Measurements from ENCODE around the gene DLGAP4.
"Not testable (repeated sequence)": the region's sequence is repeated elsewhere in the genome, so short reads cannot be mapped to it uniquely, and the experiment has no call there.

The DLGAP4 gene

GRCh38 chr20:36367907-36368799, 62.0 kb downstream of the DLGAP4 start:
- Histone ChIP-seq H3K27me3 (ENCODE audit: control insufficient read depth in 1 of 2, insufficient read depth in 2 of 2, low read length in 2 of 2) (peaks cover 0 to 3% of the 10 kb centered on the region in 2 donors), H3K4me3 (ENCODE audit: low read depth in 1 of 2, low read length in 2 of 2) (no peak overlapping the region), H3K9me3 (ENCODE audit: low read length) (no peaks in the 10 kb centered on the region), H3K4me1 (ENCODE audit: insufficient read depth, low read length) (no peaks in the 10 kb centered on the region), H3K9ac (ENCODE audit: low read length) (no peak overlapping the region), H3K27ac (ENCODE audit: low read depth, low read length) (no peak overlapping the region), H3K36me3 (ENCODE audit: insufficient read depth, low read length) (no peaks in the 10 kb centered on the region)

- Histone ChIP-seq H3K27me3 (ENCODE audit: control insufficient read depth in 1 of 2, insufficient read depth in 2 of 2, low read length in 2 of 2) (peaks cover 0 to 3% of the 10 kb centered on the region in 2 donors), H3K4me1 (ENCODE audit: insufficient read depth, low read length) (no peaks in the 10 kb centered on the region)
Measured at GRCh38 chr20:36368869-36369268, 62.7 kb downstream of the DLGAP4 start.

GRCh38 chr20:36369739-36370138, 63.6 kb downstream of the DLGAP4 start:
- no peak overlapping the region for H3K4me3 ChIP-seq (ENCODE audit: low read depth in 1 of 2, low read length in 2 of 2)
- no peaks in the 10 kb centered on the region for H3K36me3 ChIP-seq (ENCODE audit: insufficient read depth, low read length)
- peaks cover 0 to 3% of the 10 kb centered on the region in 2 donors for H3K27me3 ChIP-seq (ENCODE audit: control insufficient read depth in 1 of 2, insufficient read depth in 2 of 2, low read length in 2 of 2)

More at GRCh38 chr20:36368869-36369268, 62.7 kb downstream of the DLGAP4 start:
- H3K36me3 ChIP-seq (ENCODE audit: insufficient read depth, low read length): no peaks in the 10 kb centered on the region
- no peak overlapping the region for H3K27ac ChIP-seq (ENCODE audit: low read depth, low read length)
- no peak overlapping the region for H3K4me3 ChIP-seq (ENCODE audit: low read depth in 1 of 2, low read length in 2 of 2)
- no peak overlapping the region for H3K9ac ChIP-seq (ENCODE audit: low read length)
- H3K9me3 ChIP-seq (ENCODE audit: low read length): no peaks in the 10 kb centered on the region

GRCh38 chr20:36370991-36371790, 65.1 kb downstream of the DLGAP4 start:
- no peak overlapping the region for H3K4me3 ChIP-seq (ENCODE audit: low read depth in 1 of 2, low read length in 2 of 2)
- H3K27me3 ChIP-seq (ENCODE audit: control insufficient read depth in 1 of 2, insufficient read depth in 2 of 2, low read length in 2 of 2): peaks cover 0 to 3% of the 10 kb centered on the region in 2 donors
- no peaks in the 10 kb centered on the region for H3K4me1 ChIP-seq (ENCODE audit: insufficient read depth, low read length)
- H3K36me3 ChIP-seq (ENCODE audit: insufficient read depth, low read length): no peaks in the 10 kb centered on the region
- H3K9ac ChIP-seq (ENCODE audit: low read length): no peak overlapping the region
- H3K27ac ChIP-seq (ENCODE audit: low read depth, low read length): no peak overlapping the region
- no peaks in the 10 kb centered on the region for H3K9me3 ChIP-seq (ENCODE audit: low read length)

More at GRCh38 chr20:36369739-36370138, 63.6 kb downstream of the DLGAP4 start:
- H3K9ac ChIP-seq (ENCODE audit: low read length): no peak overlapping the region
- H3K4me1 ChIP-seq (ENCODE audit: insufficient read depth, low read length): no peaks in the 10 kb centered on the region
- no peaks in the 10 kb centered on the region for H3K9me3 ChIP-seq (ENCODE audit: low read length)
- H3K27ac ChIP-seq (ENCODE audit: low read depth, low read length): no peak overlapping the region

GRCh38 chr20:36372666-36373065, 66.5 kb downstream of the DLGAP4 start:
- no peak overlapping the region for H3K4me3 ChIP-seq (ENCODE audit: low read depth in 1 of 2, low read length in 2 of 2)
- peaks cover 0 to 3% of the 10 kb centered on the region in 2 donors for H3K27me3 ChIP-seq (ENCODE audit: control insufficient read depth in 1 of 2, insufficient read depth in 2 of 2, low read length in 2 of 2)

GRCh38 chr20:36373089-36373488, 67.0 kb downstream of the DLGAP4 start:
- Histone ChIP-seq H3K27me3 (ENCODE audit: control insufficient read depth in 1 of 2, insufficient read depth in 2 of 2, low read length in 2 of 2) (peaks cover 0 to 3% of the 10 kb centered on the region in 2 donors), H3K36me3 (ENCODE audit: insufficient read depth, low read length) (no peaks in the 10 kb centered on the region), H3K4me3 (ENCODE audit: low read depth in 1 of 2, low read length in 2 of 2) (no peak overlapping the region), H3K4me1 (ENCODE audit: insufficient read depth, low read length) (no peaks in the 10 kb centered on the region), H3K9me3 (ENCODE audit: low read length) (no peaks in the 10 kb centered on the region), H3K9ac (ENCODE audit: low read length) (no peak overlapping the region), H3K27ac (ENCODE audit: low read depth, low read length) (no peak overlapping the region)

More at GRCh38 chr20:36372666-36373065, 66.5 kb downstream of the DLGAP4 start:
- no peaks in the 10 kb centered on the region for H3K9me3 ChIP-seq (ENCODE audit: low read length)
- no peak overlapping the region for H3K27ac ChIP-seq (ENCODE audit: low read depth, low read length)
- H3K36me3 ChIP-seq (ENCODE audit: insufficient read depth, low read length): no peaks in the 10 kb centered on the region
- H3K4me1 ChIP-seq (ENCODE audit: insufficient read depth, low read length): no peaks in the 10 kb centered on the region
- no peak overlapping the region for H3K9ac ChIP-seq (ENCODE audit: low read length)

DNA sequence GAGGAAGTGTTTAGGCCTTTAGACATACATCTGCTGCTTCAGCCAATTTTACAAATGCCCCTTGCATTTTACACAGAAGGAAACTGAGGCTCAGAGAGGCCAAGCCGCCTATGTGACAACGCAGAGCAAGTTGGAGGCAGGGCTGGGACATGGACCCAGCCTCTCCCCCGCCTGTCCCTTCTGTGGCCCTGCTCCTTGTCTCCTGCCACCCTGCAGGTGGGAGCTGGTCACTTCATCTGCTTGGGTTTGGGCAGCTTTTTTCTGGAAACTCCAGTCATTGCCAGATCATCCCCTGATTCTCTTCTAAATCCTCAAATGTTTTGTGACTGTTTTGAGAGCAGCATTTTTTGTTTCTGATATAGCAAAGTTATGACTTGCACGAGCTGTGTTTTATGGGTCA, 68.9 kb downstream of the DLGAP4 start:
- Histone ChIP-seq H3K4me1 (ENCODE audit: insufficient read depth, low read length) (no peaks in the 10 kb centered on the region), H3K4me3 (ENCODE audit: low read depth in 1 of 2, low read length in 2 of 2) (no peak overlapping the region), H3K27me3 (ENCODE audit: control insufficient read depth in 1 of 2, insufficient read depth in 2 of 2, low read length in 2 of 2) (no peaks in the 10 kb centered on the region)

DNA sequence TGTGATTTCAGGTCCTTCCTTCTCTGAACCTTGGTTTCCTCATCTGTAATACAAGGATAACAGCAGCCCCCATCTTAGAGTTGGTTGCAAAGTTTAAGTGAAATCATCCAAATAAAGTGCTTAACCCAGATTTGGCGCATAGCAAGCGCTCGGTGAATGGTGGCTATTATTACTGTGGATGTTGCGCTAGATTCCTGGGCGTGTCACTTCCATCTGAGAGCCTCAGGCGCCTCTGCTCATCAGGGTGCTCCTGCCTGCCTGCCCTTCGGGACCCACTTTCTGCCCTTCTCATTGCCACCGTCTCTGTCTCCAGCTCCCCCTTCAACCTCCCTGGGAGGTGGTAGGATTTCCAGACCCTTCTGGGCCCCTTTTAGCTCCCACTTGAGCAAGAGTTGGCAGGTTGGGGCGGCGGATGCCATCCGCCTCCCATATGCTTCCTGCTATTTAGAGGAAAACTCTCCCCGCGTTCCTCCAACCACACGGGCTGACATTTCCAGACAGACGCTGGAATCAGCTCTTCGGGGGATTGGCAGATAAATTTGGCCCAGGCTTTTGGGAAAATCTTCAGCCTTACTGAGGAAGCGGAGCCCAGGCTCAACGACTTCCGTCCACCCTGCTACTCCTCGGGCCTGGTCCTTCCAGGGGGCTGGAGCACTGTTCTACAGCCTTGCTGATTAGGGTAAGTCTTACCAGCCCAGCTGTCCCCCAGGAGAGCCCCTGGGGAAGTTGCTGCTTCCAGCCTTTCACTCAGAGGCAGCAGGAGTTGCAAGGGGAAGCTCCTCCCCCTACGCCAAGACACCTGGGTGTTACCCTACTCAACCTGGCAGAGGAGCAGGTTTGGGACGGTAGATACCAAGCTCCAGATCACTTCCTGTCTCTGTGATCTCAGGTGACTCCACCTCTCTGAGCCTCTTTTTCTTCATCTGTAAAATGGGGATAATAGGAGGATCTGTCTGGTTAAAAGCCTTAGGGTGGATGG, 71.5 kb downstream of the DLGAP4 start:
- Histone ChIP-seq H3K4me1 (ENCODE audit: insufficient read depth, low read length) (no peaks in the 10 kb centered on the region), H3K4me3 (ENCODE audit: low read depth in 1 of 2, low read length in 2 of 2) (no peak overlapping the region), H3K27me3 (ENCODE audit: control insufficient read depth in 1 of 2, insufficient read depth in 2 of 2, low read length in 2 of 2) (no peaks in the 10 kb centered on the region), H3K36me3 (ENCODE audit: insufficient read depth, low read length) (no peaks in the 10 kb centered on the region), H3K9ac (ENCODE audit: low read length) (no peak overlapping the region), H3K27ac (ENCODE audit: low read depth, low read length) (no peak overlapping the region), H3K9me3 (ENCODE audit: low read length) (no peaks in the 10 kb centered on the region)

More for the DNA sequence above, 68.9 kb downstream of the DLGAP4 start:
- Histone ChIP-seq H3K9ac (ENCODE audit: low read length) (no peak overlapping the region), H3K27ac (ENCODE audit: low read depth, low read length) (no peak overlapping the region), H3K36me3 (ENCODE audit: insufficient read depth, low read length) (no peaks in the 10 kb centered on the region), H3K9me3 (ENCODE audit: low read length) (no peaks in the 10 kb centered on the region)

- Histone ChIP-seq H3K4me1 (ENCODE audit: insufficient read depth, low read length) (no peaks in the 10 kb centered on the region), H3K4me3 (ENCODE audit: low read depth in 1 of 2, low read length in 2 of 2) (no peak overlapping the region), H3K27me3 (ENCODE audit: control insufficient read depth in 1 of 2, insufficient read depth in 2 of 2, low read length in 2 of 2) (no peaks in the 10 kb centered on the region), H3K36me3 (ENCODE audit: insufficient read depth, low read length) (no peaks in the 10 kb centered on the region), H3K9ac (ENCODE audit: low read length) (no peak overlapping the region), H3K9me3 (ENCODE audit: low read length) (no peaks in the 10 kb centered on the region), H3K27ac (ENCODE audit: low read depth, low read length) (no peak overlapping the region)
Measured at GRCh38 chr20:36378686-36379085, 72.5 kb downstream of the DLGAP4 start.

DNA sequence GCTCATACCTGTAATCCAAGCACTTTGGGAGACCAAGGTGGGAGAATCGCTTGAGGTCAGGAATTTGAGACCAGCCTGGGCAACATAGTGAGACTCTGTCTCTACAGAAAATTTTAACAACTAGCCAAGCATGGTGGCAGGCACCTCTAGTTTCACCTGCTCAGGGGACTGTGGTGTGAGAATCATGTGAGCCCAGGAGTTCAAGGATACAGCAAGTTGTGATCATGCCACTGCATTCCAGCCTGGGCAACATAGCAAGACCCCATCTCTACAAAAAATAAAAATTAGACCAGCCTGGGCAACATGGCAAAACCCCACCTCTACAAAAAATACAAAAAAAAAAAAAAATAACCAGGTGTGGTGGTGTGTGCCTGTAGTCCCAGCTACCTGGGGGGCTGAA, 73.8 kb downstream of the DLGAP4 start:
- not testable (repeated sequence) for H3K9ac ChIP-seq (ENCODE audit: low read length); H3K4me1 ChIP-seq (ENCODE audit: insufficient read depth, low read length); H3K27me3 ChIP-seq (ENCODE audit: control insufficient read depth in 1 of 2, insufficient read depth in 2 of 2, low read length in 2 of 2); H3K4me3 ChIP-seq (ENCODE audit: low read depth in 1 of 2, low read length in 2 of 2); H3K27ac ChIP-seq (ENCODE audit: low read depth, low read length); H3K36me3 ChIP-seq (ENCODE audit: insufficient read depth, low read length); H3K9me3 ChIP-seq (ENCODE audit: low read length)
